Liver (tissue), 9 donors: ENCODE measurements around the gene ENTPD7. TPM values are rescaled to one million over a fixed set of nuclear protein-coding genes. Genes with fewer than 3 reads are reported as not detected.
A peak's percentile ranks its signal among the peaks of the same experiment; 100 is the strongest.

Experiments used
- DNase-seq: peaks from one replicate; pipeline ENCODE4 v3.0.0-alpha.2; 2017; ENCODE audit warnings: low spot score
- H3K27ac ChIP-seq, 2 donors: one replicate each; pipeline ENCODE4 v1.7.0; 2013; ENCODE audit warnings: inconsistent platforms in 2 of 2, low read length in 2 of 2, control low read depth in 1 of 2, low read depth in 1 of 2, mild to moderate bottlenecking in 1 of 2
- H3K27me3 ChIP-seq, 4 donors: one replicate each; pipeline versions ENCODE4 v1.6.1 to v1.7.0; 2013; ENCODE audit warnings: low read length in 3 of 4, inconsistent platforms in 1 of 4, mild to moderate bottlenecking in 1 of 4, moderate library complexity in 1 of 4; ENCODE audit not compliant: control insufficient read depth in 4 of 4, insufficient read depth in 4 of 4
- H3K36me3 ChIP-seq, 4 donors: one replicate each; pipeline versions ENCODE4 v1.6.1 to v1.7.0; 2013; ENCODE audit warnings: low read length in 3 of 4, mild to moderate bottlenecking in 3 of 4, low read depth in 1 of 4, moderate library complexity in 1 of 4; ENCODE audit not compliant: control insufficient read depth in 4 of 4, insufficient read depth in 3 of 4
- H3K4me1 ChIP-seq, 4 donors: one replicate each; pipeline versions ENCODE4 v1.6.1 to v1.7.0; 2013; ENCODE audit warnings: low read length in 3 of 4, mild to moderate bottlenecking in 3 of 4, moderate library complexity in 1 of 4; ENCODE audit not compliant: control insufficient read depth in 4 of 4, insufficient read depth in 4 of 4
- H3K4me3 ChIP-seq, 3 donors: one replicate each; pipeline versions ENCODE4 v1.6.1 to v1.7.0; 2013; ENCODE audit warnings: low read length in 3 of 3, control low read depth in 1 of 3, low read depth in 1 of 3, mild to moderate bottlenecking in 1 of 3
- H3K9ac ChIP-seq, 2 donors: one replicate each; pipeline ENCODE4 v1.7.0; 2013; ENCODE audit warnings: low read length in 2 of 2, mild to moderate bottlenecking in 2 of 2, moderate library complexity in 2 of 2, control low read depth in 1 of 2, low read depth in 1 of 2
- H3K9me3 ChIP-seq, 4 donors: one replicate each; pipeline versions ENCODE4 v1.6.1 to v1.7.0; 2013; ENCODE audit warnings: low read length in 3 of 4; ENCODE audit not compliant: control insufficient read depth in 4 of 4
- ATF3 ChIP-seq: IDR thresholded peaks from 2 replicates; pipeline ENCODE4 v1.6.1; 2016; ENCODE audit warnings: antibody characterized with exemption
- CTCF ChIP-seq: fragments of 150-350 bp; IDR thresholded peaks from 2 replicates; pipeline ENCODE4 v1.5.1; 2017; ENCODE audit warnings: improper control_type of control experiment, low read depth, low read length; ENCODE audit not compliant: missing input control
- EGR1 ChIP-seq, 2 donors: IDR thresholded peaks; 2 replicates each; pipeline ENCODE4 v1.6.1; 2016 to 2018; ENCODE audit warnings: antibody characterized with exemption in 2 of 2, low read depth in 2 of 2
- FOXA1 ChIP-seq: IDR thresholded peaks from 2 replicates; pipeline ENCODE4 v1.6.1; 2016; ENCODE audit warnings: antibody characterized with exemption
- FOXA2 ChIP-seq: IDR thresholded peaks from 2 replicates; pipeline ENCODE4 v1.6.1; 2016; ENCODE audit warnings: antibody characterized with exemption
- GABPA ChIP-seq, 2 donors: IDR thresholded peaks in 1 of 2; conservative IDR thresholded peaks in 1 of 2; 2 replicates each; pipeline ENCODE4 v1.6.1; 2016; ENCODE audit warnings: antibody characterized with exemption in 2 of 2, mild to moderate bottlenecking in 1 of 2, moderate library complexity in 1 of 2
- HNF4A ChIP-seq, 2 donors: conservative IDR thresholded peaks; 2 replicates each; pipeline ENCODE4 v1.6.1; 2016; ENCODE audit warnings: antibody characterized with exemption in 2 of 2, mild to moderate bottlenecking in 2 of 2
- HNF4G ChIP-seq: IDR thresholded peaks from 2 replicates; pipeline ENCODE4 v1.6.1; 2016; ENCODE audit warnings: antibody characterized with exemption
- JUND ChIP-seq, 2 donors: IDR thresholded peaks; 2 replicates each; pipeline ENCODE4 v1.6.1; 2016; ENCODE audit warnings: antibody characterized with exemption in 2 of 2
- MAX ChIP-seq: IDR thresholded peaks from 2 replicates; pipeline ENCODE4 v1.6.1; 2016; ENCODE audit warnings: antibody characterized with exemption
- NR2F2 ChIP-seq: IDR thresholded peaks from 2 replicates; pipeline ENCODE4 v1.6.1; 2016; ENCODE audit warnings: antibody characterized with exemption
- RAD21 ChIP-seq, 2 donors: IDR thresholded peaks; 2 replicates each; pipeline ENCODE4 v1.6.1; 2016; ENCODE audit warnings: antibody characterized with exemption in 2 of 2, mild to moderate bottlenecking in 2 of 2
- REST ChIP-seq: IDR thresholded peaks from 2 replicates; pipeline ENCODE4 v1.6.1; 2016; ENCODE audit warnings: antibody characterized with exemption, mild to moderate bottlenecking
- RXRA ChIP-seq, 2 donors: IDR thresholded peaks; 2 replicates each; pipeline ENCODE4 v1.6.1; 2017 to 2018; ENCODE audit warnings: antibody characterized with exemption in 2 of 2, mild to moderate bottlenecking in 1 of 2
- SP1 ChIP-seq: IDR thresholded peaks from 2 replicates; pipeline ENCODE4 v1.6.1; 2018; ENCODE audit warnings: antibody characterized with exemption, mild to moderate bottlenecking
- TAF1 ChIP-seq: conservative IDR thresholded peaks from 2 replicates; pipeline ENCODE4 v1.6.1; 2016; ENCODE audit warnings: antibody characterized with exemption, mild to moderate bottlenecking
- YY1 ChIP-seq: IDR thresholded peaks from 2 replicates; pipeline ENCODE4 v1.6.1; 2016; ENCODE audit warnings: antibody characterized with exemption, mild to moderate bottlenecking
- WGBS: extraction: QIAGEN DNeasy Blood & Tissue Kit; methylation state at CpG from one replicate; pipeline ENCODE4 v1.1.7; 2013; 5-methylcytosine and 5-hydroxymethylcytosine counted together
- polyA plus RNA-seq, 2 donors: library from polyadenylated mRNA; stranded (reverse) in 1 of 2; unstranded in 1 of 2; fragments of 200-250 nt in 1 of 2; fragments of >200 nt in 1 of 2; fragmentation: Nextera tagmentation in 1 of 2; extraction: Ambion mirVana in 1 of 2; gene quantifications; one replicate each; pipeline versions ENCODE4 v1.2.1 to v1.2.3, GENCODE V29; 2013 to 2015
- total RNA-seq, 2 donors: library from RNA; depleted of rRNA; stranded (reverse); fragments of >200 nt; gene quantifications; one replicate each; pipeline ENCODE4 v1.2.3, GENCODE V29; 2014
- TF ChIP-seq, protein P1 (sequence below): IDR thresholded peaks from 2 replicates; pipeline ENCODE4 v1.6.1; 2016; ENCODE audit warnings: antibody characterized with exemption
- donor health status: healthy.
- donor health status: healthy.
- donor health status: healthy.
- donor health status: healthy.
- donor health status: healthy.

ENTPD7 gene
- total RNA-seq (10 to 100 TPM; 15.0 to 27.2 TPM), polyA plus RNA-seq (1 to 10 TPM; 2.0 to 9.2 TPM)

DNA sequence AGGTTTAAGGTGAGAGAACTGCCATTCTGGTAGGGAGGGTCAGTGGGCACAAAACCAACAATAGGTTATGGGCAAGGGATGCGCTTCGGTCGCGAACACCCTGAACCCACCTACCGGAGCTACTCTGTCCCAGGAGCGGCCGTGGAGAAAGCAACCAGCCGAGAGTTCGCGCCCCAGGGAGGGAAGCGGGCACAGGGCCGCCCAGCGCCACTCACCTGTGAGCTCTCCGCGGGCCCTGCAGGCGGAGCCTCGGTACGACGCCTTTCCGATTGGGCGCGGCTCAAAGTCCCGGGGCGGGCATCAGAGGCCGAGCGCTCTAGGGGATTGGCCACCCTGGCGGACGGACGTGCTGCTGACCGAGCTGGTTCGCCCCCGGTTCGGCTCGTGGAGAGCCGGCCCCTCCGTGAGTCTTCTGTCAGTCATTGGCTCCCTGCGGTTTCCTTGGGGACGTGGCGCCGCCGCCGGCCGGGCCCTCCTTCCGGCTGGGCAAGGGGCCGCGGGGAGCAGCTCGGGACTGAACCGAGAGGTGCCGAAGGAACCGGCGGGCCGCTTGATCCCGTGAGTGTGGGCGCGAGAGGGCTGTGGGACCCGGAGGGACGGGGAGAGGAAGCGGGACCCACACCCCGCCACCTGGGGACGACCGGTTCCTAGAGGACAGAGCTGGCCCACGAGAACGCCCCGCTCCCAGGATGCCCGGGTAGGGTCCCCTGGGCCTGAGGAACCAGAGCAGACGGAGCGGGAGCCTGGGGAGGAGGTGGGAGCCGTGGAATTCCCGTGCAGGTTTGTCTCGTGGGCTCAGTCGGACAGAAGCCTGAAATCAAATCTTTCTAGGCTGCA is at the start of gene ENTPD7:
Gene ENTPD7 (plus strand): TSS at position 479 of the 837 bp plus-strand sequence. CDS start 448 bp downstream, outside the sequence.
- TF ChIP-seq HNF4A (conservative IDR thresholded peaks at IDR 0.05) (peak in 1 of 2 donors; percentile 45), MAX (no peak), FOXA2 (no peak), ATF3 (no peak), TAF1 (no peak), CTCF (peak; percentile 38), NR2F2 (peak; percentile 5), JUND (IDR thresholded peaks at IDR 0.05) (peak in 1 of 2 donors; percentile 14), SP1 (peak; percentile 78), GABPA (IDR thresholded peaks at IDR 0.05 in 1 of 2, conservative IDR thresholded peaks at IDR 0.05 in 1 of 2) (peak in 1 of 2 donors; percentile 67), FOXA1 (no peak), REST (peak; percentile 50), RXRA (IDR thresholded peaks at IDR 0.05) (no peak), RAD21 (IDR thresholded peaks at IDR 0.05) (peak; percentile 18 to 56), YY1 (no peak), EGR1 (IDR thresholded peaks at IDR 0.05; ENCODE audit: low read depth in 2 of 2) (peak in 1 of 2 donors; percentile 56), HNF4G (peak; percentile 34)
- TF ChIP-seq, protein P1, sequence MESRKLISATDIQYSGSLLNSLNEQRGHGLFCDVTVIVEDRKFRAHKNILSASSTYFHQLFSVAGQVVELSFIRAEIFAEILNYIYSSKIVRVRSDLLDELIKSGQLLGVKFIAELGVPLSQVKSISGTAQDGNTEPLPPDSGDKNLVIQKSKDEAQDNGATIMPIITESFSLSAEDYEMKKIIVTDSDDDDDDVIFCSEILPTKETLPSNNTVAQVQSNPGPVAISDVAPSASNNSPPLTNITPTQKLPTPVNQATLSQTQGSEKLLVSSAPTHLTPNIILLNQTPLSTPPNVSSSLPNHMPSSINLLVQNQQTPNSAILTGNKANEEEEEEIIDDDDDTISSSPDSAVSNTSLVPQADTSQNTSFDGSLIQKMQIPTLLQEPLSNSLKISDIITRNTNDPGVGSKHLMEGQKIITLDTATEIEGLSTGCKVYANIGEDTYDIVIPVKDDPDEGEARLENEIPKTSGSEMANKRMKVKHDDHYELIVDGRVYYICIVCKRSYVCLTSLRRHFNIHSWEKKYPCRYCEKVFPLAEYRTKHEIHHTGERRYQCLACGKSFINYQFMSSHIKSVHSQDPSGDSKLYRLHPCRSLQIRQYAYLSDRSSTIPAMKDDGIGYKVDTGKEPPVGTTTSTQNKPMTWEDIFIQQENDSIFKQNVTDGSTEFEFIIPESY = no peak
- no peaks in the 10 kb centered on the region for H3K9me3 ChIP-seq
- peaks cover 4 to 15% (median 7%) of the 10 kb centered on the region in 4 donors for H3K4me1 ChIP-seq
- peaks cover 0 to 9% (median 2%) of the 10 kb centered on the region in 4 donors for H3K36me3 ChIP-seq
- no peaks in the 10 kb centered on the region for H3K27me3 ChIP-seq
- H3K27ac ChIP-seq = peak within 1 kb of the TSS; percentile 67 to 74
- under 1% methylated on average over 71 of the region's 71 CpGs for WGBS
- H3K9ac ChIP-seq = peak within 1 kb of the TSS; percentile 67
- DNase-seq = peak; percentile 92
- H3K4me3 ChIP-seq = peak within 1 kb of the TSS; percentile 85 to 100 (median 91)
